Upper lobe of right lung (tissue), 1 donor: Measurements from ENCODE around the gene HDAC4. TPM values are rescaled to one million over a fixed set of nuclear protein-coding genes. Genes with fewer than 3 reads are reported as not detected.

Experiments used
- ATAC-seq: fragments of 200-7000 bp; cut with Tn5 transposase; one replicate; pipeline ENCODE4 v1.9.1; 2020; ENCODE audit warnings: mild to moderate bottlenecking, moderate library complexity
- DNase-seq: peaks from one replicate; pipeline ENCODE4 v3.0.0-alpha.2; 2020
- H3K27ac ChIP-seq: fragments of 200-600 bp; one replicate; pipeline ENCODE4 v1.8.0; 2022
- H3K27me3 ChIP-seq: fragments of 200-600 bp; one replicate; pipeline ENCODE4 v1.8.0; 2022; ENCODE audit warnings: mild to moderate bottlenecking
- H3K36me3 ChIP-seq: fragments of 200-600 bp; one replicate; pipeline ENCODE4 v1.8.0; 2022
- H3K4me1 ChIP-seq: fragments of 200-600 bp; one replicate; pipeline ENCODE4 v1.8.0; 2022
- H3K4me3 ChIP-seq: fragments of 200-600 bp; one replicate; pipeline ENCODE4 v1.8.0; 2022; ENCODE audit warnings: mild to moderate bottlenecking
- H3K9me3 ChIP-seq: fragments of 200-600 bp; one replicate; pipeline ENCODE4 v1.8.0; 2022
- intact Hi-C: fragments of 100-400 bp; cut with DNase I; formaldehyde crosslinking; loops from one replicate; pipeline ENCODE4 v1.11.0; 2022
- total RNA-seq: library from RNA; stranded (reverse); fragmentation: NEBNext Ultra II Directional; extraction: Animal tissue kit (Norgen Biotek cat#: 25700); gene quantifications from one replicate; pipeline ENCODE4 v1.2.1, GENCODE V29; 2021
- TF ChIP-seq, protein P1 (sequence below): fragments of 200-600 bp; IDR thresholded peaks from one replicate; pipeline ENCODE4 v1.8.0; 2022; ENCODE audit warnings: antibody characterized with exemption
- donor health status: DM: no; HTN: yes; CAD: no; lungs with severe emphysema.

Gene HDAC4
- total RNA-seq, 1 donor from 2014 or later, result 44.1 TPM

DNA sequence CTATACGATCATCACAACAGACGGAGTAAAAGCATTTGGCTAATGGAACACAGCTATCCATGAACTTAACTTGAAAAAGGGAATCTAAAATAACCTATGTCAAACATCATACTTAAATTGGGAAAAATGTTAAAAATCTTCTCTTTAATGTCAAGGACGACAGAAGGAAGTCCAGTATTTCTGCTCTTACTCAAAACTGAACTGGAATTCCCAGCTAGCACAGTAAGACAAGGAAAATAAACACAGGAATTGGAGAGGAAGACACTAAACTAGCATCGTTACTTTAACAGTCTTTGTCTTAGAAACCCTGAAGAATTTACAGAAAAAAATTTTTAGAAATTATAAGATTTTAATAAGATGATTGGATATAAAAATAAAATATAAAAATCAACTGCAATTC is 112.6 kb downstream of the HDAC4 start:
- Histone ChIP-seq H3K27me3 (no peaks in the 10 kb centered on the region), H3K4me3 (no peak overlapping the region), H3K27ac (no peak overlapping the region), H3K9me3 (no peaks in the 10 kb centered on the region), H3K4me1 (peaks cover 41% of the 10 kb centered on the region), H3K36me3 (no peaks in the 10 kb centered on the region)
- ATAC-seq (no peak), DNase-seq (no peak)
- TF ChIP-seq, protein P1, sequence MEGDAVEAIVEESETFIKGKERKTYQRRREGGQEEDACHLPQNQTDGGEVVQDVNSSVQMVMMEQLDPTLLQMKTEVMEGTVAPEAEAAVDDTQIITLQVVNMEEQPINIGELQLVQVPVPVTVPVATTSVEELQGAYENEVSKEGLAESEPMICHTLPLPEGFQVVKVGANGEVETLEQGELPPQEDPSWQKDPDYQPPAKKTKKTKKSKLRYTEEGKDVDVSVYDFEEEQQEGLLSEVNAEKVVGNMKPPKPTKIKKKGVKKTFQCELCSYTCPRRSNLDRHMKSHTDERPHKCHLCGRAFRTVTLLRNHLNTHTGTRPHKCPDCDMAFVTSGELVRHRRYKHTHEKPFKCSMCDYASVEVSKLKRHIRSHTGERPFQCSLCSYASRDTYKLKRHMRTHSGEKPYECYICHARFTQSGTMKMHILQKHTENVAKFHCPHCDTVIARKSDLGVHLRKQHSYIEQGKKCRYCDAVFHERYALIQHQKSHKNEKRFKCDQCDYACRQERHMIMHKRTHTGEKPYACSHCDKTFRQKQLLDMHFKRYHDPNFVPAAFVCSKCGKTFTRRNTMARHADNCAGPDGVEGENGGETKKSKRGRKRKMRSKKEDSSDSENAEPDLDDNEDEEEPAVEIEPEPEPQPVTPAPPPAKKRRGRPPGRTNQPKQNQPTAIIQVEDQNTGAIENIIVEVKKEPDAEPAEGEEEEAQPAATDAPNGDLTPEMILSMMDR, result no peak
- intact Hi-C loops, result no loop called here

DNA sequence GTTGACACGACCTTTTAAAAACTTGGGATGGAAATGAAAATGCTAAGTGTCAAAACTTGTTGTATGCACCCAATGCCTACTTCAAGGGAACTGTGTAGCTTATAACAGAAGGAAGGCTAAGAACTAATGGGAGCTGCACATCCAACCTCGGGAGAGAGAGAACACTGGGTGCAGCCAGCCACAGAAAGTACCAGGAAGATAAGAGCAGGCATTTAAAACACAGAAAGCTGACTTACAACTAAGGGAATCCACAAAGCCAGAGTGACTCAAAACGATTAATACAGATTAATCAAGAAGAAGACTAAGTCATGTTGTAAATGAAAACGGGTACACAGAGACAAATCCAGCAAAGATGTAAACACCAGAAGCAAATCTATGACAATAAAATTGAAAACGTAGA is 113.4 kb downstream of the HDAC4 start:
- no peaks in the 10 kb centered on the region for H3K27me3 ChIP-seq

DNA sequence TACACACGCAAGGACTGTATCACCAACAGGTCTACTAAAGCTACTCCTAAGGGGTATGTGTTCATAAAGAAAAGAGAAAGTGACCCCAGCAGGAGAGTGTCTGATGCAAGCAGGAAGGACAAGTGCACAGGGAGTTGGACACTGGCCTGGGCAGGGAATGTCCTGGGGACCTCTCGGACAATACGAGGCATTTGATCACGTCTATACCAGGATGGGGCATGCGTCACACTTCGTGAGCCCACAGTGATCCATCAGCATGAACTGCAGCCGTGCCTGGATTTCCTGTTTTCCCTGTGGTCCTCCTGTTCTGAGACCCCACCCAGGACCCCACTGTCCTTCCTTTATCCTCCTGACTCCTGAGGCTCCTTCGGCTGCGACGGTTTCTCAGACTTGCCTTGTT is 113.9 kb downstream of the HDAC4 start:
- no peak overlapping the region for H3K27ac ChIP-seq
- ATAC-seq (no peak), DNase-seq (peak; percentile 19)
- H3K4me1 ChIP-seq, result peaks cover 34% of the 10 kb centered on the region
- H3K27me3 ChIP-seq, result no peaks in the 10 kb centered on the region
- no peak overlapping the region for H3K4me3 ChIP-seq
- no peaks in the 10 kb centered on the region for H3K9me3 ChIP-seq
- TF ChIP-seq, protein P1, result no peak
- H3K36me3 ChIP-seq, result no peaks in the 10 kb centered on the region
- intact Hi-C loops, result no loop called here

More for the DNA sequence above, 113.4 kb downstream of the HDAC4 start:
- no peak for ATAC-seq
- H3K9me3 ChIP-seq, result no peaks in the 10 kb centered on the region
- no peak for DNase-seq
- TF ChIP-seq, protein P1, result no peak
- H3K4me3 ChIP-seq, result no peak overlapping the region
- peaks cover 34% of the 10 kb centered on the region for H3K4me1 ChIP-seq
- intact Hi-C loops, result no loop called here
- H3K36me3 ChIP-seq, result no peaks in the 10 kb centered on the region
- H3K27ac ChIP-seq, result no peak overlapping the region

DNA sequence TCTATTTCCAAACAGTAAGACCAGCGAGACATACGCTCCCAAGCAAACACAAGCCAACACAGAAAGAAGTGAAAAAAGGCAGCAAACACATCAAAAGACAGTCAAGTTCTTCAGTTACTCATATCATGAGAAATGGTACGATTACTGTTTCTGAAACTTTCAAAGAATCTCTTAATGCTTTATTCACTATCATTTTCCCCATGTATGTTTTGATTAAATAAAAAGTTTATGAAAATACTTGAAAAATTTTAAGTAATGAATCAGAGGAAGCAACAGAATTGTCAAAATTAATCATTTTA is 114.9 kb downstream of the HDAC4 start:
- no peaks in the 10 kb centered on the region for H3K9me3 ChIP-seq
- TF ChIP-seq, protein P1, result no peak
- no peaks in the 10 kb centered on the region for H3K36me3 ChIP-seq
- DNase-seq, result no peak
- no peak for ATAC-seq
- peaks cover 34% of the 10 kb centered on the region for H3K4me1 ChIP-seq
- H3K27me3 ChIP-seq, result no peaks in the 10 kb centered on the region
- H3K27ac ChIP-seq, result no peak overlapping the region
- intact Hi-C loops, result no loop called here
- no peak overlapping the region for H3K4me3 ChIP-seq

DNA sequence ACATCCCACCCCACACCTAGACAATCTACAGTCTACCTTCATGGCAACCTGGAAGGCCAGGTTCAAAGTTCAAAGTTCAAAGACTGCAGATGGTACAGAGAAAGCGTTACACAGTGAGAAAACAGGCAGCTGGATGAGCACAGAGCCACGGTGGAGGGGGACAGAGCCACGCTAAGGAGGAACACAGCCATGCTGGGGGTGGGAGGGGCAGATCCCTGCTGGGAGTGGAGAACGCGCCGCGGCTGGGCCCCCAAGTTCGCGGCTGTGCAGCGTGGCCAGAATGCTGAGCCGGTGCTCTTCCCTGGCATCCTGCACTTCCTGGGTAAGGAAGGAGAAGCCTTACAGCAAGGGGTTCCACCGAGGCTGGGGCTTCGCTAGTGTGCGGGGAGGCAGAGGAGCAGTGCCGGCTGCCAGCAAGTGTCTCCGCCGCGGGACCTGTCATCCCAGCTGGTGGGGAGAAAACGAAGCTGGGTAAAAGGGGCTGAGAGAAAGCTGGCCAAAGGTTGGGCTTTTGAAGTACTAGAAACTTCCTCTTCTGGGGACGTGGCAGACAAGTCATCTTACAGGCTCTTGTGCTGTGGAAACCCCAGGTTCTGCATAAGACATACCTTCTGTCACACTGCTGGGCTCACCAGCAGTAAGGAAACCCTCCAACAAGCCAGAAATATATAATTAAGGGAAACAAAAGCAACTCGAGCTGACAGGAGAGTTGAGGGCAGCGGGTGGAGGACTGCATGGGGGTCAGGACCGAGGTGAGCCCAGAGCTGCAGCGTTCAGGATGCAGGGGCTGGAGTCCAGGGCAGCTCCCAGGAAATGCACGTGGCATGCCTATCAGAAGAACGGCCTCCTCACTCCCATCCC is 115.5 kb downstream of the HDAC4 start:
- Histone ChIP-seq H3K27me3 (no peaks in the 10 kb centered on the region), H3K9me3 (no peaks in the 10 kb centered on the region), H3K4me1 (peaks cover 34% of the 10 kb centered on the region), H3K36me3 (no peaks in the 10 kb centered on the region), H3K4me3 (peak overlapping the region; percentile 25), H3K27ac (peak overlapping the region; percentile 30)
- intact Hi-C loops, result no loop called here
- ATAC-seq (peak; percentile 77), DNase-seq (peak; percentile 65)
- TF ChIP-seq, protein P1, result no peak
